GM19328 (cell line): ENCODE results near the gene HFM1.
"Not testable (repeated sequence)": the region's sequence is repeated elsewhere in the genome, so short reads cannot be mapped to it uniquely, and the experiment has no call there.

Experiments used
- ATAC-seq: cut with Tn5 transposase; IDR thresholded peaks from one replicate; pipeline ENCODE4 v1.9.1; 2021; ENCODE audit warnings: mild to moderate bottlenecking, moderate library complexity; ENCODE audit not compliant: unreplicated experiment

The HFM1 gene

GRCh38 chr1:91404151-91405012 is at the start of gene HFM1:
TSS of gene HFM1 (minus strand) at chr1:91404837. CDS start at chr1:91401082, 3,755 bp downstream.
- peak; percentile 90 for ATAC-seq

DNA sequence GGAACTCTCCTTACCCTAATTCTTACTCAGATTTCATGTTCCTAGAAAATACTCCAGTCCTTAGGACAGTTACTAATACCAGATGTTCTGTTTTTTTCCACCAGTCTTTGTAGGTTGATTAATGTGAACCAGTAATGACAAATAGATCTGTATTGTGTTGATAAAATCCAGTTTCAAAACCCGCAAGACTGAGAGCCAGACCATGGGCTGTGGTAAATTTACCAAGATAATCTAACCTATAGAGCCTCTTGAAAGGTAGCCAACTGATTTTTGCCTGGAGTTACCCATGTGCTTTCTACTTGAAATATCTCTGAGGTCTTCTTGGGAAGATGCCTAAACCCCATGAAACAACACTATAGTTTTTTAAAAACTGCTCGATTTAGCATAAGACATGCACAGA is 49.5 kb upstream of the HFM1 start:
- no peak for ATAC-seq

GRCh38 chr1:91450260-91450659 is 45.6 kb upstream of the HFM1 start:
- no peak for ATAC-seq

- not testable (repeated sequence) for ATAC-seq
These were observed 43.1 kb upstream of the HFM1 start for GRCh38 chr1:91447782-91448181.

DNA sequence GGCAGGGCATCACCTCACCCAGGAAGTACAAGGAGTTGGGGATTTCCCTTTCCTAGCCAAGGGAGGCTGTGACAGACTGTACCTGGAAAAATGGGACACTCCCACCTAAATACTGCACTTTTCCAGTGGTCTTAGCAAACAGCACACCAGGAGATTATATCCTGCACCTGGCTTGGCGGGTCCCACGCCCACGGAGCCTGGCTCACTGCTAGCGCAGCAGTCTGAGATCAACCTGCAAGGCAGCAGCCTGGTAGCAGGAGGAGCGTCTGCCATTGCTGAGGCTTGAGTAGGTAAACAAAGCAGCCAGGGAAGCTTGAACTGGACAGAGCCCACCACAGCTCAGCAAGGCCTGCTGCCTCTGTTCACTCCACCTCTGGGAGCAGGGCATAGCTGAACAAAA is 37.3 kb upstream of the HFM1 start:
- ATAC-seq = not testable (repeated sequence)

GRCh38 chr1:91440847-91441246 is 36.2 kb upstream of the HFM1 start:
- ATAC-seq = no peak

DNA sequence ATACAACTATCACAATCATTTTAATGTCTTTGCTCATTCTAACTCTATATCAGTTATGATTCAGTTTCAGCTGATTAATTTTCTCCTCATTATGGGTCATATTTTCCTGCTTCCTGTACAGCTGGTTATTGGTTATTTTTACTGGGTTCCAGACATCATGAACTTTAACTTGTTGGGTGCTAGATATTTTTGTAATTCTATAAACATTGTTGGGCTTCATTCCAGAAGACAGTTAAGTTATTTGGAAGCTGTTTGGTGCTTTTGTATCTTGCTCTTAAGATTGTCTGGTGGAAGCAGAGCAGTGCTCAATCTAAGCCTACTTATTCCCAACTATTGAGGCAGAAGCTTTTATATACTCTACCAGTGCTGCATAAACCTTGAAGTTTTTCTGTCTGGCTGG is 34.4 kb upstream of the HFM1 start:
- ATAC-seq = no peak

DNA sequence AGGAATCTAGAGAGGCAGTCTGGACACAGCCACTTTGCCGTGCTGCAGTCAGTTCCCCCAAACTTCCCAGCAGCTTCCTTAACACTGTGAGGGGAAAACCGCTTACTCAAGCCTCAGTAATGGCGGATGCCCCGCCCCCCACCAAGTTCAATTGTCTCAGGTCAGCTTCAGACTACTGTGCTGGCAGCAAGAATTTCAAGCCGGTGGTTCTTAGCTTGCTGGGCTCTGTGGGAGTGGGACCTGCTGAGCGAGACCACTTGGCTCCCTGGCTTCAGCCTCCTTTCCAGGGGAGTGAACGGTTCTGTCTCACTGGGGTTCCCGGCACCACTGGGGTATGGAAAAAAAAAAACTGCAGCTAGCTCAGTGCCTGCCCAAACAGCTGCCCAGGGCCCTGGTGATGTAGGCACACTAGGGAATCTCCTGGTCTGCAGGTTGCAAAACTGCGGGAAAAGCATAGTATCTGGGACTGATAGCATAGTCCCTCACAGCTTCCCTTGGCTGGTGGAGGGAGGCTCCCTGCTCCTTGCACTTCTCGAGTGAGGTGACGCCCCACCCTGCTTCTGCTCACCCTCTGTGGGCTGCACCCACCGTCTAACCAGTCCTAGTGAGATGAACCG is 23.7 kb upstream of the HFM1 start:
- no peak for ATAC-seq

- no peak for ATAC-seq
These were observed 23.1 kb upstream of the HFM1 start for GRCh38 chr1:91427741-91428140.

DNA sequence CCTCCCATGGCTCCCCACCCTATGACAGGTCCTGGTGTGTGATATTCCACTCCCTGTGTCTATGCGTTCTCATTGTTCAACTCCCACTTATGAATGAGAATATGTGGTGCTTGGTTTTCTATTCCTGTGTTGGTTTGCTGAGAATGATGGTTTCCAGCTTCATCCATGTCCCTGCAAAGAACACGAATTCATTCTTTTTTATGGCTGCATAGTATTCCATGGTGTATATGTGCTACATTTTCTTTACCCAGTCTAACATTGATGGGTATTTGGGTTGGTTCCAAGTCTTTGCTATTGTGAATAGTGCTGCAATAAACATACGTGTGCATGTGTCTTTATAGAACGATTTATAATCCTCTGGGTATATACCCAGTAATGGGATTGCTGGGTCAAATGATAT is 17.9 kb upstream of the HFM1 start:
- ATAC-seq = not testable (repeated sequence)

GRCh38 chr1:91412371-91412770 is 7.7 kb upstream of the HFM1 start:
- no peak for ATAC-seq

DNA sequence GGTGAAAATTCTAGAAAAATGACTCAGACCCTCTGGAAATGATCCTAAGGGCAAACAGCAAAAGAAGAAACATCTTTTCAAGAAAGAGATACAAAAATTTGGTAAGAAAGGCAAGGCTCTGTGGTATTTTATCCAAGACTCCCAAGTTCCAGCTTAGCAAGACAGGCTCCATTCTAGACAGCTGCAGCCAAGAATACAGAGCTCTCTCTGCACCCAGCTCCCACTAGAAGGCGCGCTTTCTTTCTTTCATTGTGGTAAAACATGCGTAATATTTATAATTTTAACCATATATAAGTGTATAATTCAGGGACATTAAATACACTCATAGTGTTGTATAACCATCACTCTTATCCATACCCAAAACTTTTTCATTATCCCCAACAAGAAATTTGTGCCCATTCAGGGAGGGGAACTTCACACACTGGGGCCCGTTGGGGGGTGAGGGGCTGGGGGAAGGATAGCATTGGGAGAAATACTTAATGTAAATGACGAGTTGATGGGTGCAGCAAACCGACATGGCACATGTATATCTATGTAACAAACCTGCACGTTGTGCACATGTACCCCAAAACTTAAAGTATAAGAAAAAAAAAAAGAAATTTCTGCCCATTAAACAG is 2.2 kb upstream of the HFM1 start:
- ATAC-seq = no peak

DNA sequence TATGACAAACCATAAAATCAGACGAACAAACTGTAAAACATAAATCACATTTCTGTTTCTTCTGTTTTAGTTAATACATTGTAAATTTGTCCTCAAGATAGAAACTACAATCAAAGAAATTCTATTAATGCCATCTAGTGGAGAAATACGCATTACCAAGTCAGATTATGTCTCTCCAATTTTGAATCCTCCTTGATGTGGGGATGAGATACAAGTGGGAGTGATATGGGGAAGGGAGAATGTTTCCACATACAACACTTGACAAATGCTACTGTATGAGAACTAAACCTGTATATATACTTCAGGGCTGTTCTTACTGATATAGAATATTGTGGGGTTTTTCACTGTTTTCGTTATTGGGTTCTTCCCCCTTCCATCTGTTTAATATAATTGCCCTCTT is 2.6 kb downstream of the HFM1 start:
- no peak for ATAC-seq

DNA sequence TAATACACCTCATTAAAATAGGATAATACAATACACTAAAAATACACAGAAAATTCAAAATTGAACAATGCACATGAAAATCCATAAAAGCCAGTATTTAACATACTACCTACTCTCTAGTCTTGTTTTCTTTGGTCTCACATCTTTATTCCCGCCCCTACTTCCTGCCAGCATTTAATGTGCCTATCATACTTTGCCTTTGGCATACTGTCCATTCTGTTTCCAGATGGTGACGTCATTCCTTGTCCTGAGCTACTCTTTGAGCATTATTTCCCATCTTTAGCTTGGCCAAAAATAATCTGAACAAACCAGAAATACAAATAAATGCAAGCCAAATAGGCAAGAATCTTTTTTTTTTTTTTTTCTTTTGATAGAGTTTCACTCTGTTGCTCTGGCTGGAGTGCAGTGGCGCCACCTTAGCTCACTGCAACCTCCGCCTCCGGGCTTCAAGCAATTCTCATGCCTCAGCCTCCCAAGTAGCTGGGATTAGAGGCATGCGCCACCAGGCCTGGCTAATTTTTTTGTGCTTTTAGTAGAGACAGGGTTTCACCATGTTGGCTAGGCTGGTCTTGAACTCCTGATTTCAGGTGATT is 4.4 kb downstream of the HFM1 start:
- no peak for ATAC-seq

- no peak for ATAC-seq
These were observed 6.3 kb downstream of the HFM1 start for GRCh38 chr1:91398291-91398690.

DNA sequence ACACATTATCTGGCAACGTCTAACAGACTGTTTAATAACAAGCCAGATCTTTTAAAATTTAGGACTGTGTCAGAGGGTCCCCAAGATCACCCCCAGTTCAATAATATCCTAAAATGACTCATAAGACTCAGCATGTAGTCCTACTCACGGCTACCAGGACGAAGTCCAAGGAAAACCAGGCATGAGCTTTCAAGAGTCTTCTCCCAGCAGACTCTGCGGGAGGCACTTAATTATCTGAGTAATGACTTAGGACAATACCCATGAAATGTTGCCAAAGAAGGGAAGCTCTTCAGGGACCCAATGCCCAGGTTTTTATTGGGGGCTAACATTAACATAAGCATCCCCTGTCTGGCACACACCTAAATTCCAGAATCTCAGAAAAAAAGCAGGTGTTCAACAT is 7.0 kb downstream of the HFM1 start:
- no peak for ATAC-seq

GRCh38 chr1:91393042-91393441 is 11.6 kb downstream of the HFM1 start:
- no peak for ATAC-seq

DNA sequence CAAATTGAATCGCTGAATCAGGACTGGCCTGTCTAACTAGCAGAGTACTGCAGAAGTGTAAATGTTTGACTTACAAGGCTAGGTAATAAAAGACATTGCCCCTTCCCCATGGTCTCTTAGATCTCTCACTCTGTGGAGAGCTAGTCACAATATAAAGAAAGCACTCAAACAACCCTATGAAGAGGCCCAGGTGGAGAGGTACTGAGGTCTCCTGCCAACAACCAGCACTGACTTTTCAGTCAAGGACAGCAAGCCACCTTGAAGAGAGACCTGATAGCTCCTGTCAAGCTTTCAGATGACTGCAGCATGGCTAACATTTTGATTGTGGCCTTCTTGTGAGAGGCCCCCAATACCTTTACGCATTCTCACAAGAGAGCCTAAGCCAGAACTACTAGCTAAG is 18.5 kb downstream of the HFM1 start:
- no peak for ATAC-seq

DNA sequence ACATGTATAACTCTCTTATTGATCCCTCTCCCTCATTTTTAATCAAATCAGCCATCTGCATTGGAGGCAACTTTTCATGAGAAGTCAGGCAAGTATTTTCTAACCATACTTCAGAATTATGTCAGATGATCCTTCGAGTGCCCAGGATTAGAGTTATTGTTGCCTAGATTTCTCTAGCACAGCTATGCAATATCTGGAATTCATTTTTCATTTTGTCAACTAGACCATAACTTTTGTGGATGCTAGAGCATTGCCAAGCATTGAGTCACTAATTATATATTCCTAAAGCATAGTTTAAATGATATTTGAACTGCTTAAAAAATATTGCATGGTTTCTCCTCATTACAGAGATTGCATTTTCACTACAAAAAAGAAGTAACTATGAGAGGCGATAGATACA is 21.2 kb downstream of the HFM1 start:
- ATAC-seq = no peak

GRCh38 chr1:91381844-91382243 is 22.8 kb downstream of the HFM1 start:
- ATAC-seq = no peak

GRCh38 chr1:91374086-91374485 is 30.6 kb downstream of the HFM1 start:
- ATAC-seq = no peak

DNA sequence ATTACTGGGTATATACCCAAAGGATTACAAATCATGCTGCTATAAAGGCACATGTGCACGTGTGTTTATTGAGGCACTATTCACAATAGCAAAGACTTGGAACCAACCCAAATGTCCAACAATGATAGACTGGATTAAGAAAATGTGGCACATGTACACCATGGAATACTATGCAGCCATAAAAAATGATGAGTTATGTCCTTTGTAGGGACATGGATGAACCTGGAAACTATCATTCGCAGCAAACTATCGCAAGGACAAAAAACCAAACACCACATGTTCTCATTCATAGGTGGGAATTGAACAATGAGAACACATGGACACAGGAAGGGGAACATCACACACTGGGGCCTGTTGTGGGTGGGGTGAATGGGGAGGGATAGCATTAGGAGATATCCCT is 32.4 kb downstream of the HFM1 start:
- not testable (repeated sequence) for ATAC-seq
